Suprapubic skin (tissue), 4 donors: ENCODE results near the gene TGFB3.

ENCODE experiments used
- EP300 ChIP-seq: sonication (generic); formaldehyde crosslinking; IDR thresholded peaks from one replicate; pipeline ENCODE4 v1.6.1; 2017; ENCODE audit warnings: antibody characterized with exemption
- POLR2A ChIP-seq, 2 donors: fragments of 450-650 bp; IDR thresholded peaks; one replicate each; pipeline ENCODE4 v1.6.1; 2017; ENCODE audit warnings: antibody characterized with exemption in 2 of 2, mild to moderate bottlenecking in 2 of 2, moderate library complexity in 2 of 2
- POLR2AphosphoS5 ChIP-seq, 3 donors: sonication (generic); formaldehyde crosslinking; IDR thresholded peaks; one replicate each; pipeline ENCODE4 v1.6.1; 2017; ENCODE audit warnings: antibody characterized with exemption in 3 of 3
- TF ChIP-seq, protein P1 (sequence below), 2 donors: fragments of 200-600 bp in 1 of 2; fragments of 450-650 bp in 1 of 2; sonication (generic) in 1 of 2; IDR thresholded peaks; one replicate each; pipeline ENCODE4 v1.5.1; 2016 to 2019; ENCODE audit warnings: antibody characterized with exemption in 2 of 2, mild to moderate bottlenecking in 1 of 2, moderate library complexity in 1 of 2

DNA sequence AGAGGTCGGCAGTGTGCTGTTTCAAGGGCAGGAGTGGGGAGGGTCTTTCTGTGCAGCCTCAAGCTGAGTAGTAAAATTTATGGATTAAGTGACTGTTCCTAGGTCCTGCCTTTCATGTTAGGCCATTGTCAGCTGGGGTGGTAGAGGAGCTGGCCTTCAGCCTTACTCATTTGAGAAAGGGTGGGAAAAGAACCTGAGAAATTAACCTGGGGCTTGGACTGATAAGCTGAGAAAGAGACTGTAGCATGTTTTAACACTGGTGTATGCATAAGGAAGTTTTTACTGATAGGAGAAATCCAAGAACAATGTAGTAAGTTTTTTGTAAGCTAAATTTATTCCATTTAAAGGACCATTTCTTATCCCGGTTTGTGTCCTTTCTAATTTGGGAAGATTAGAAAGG is 24.5 kb upstream of the TGFB3 start:
- TF ChIP-seq POLR2AphosphoS5 (IDR thresholded peaks at IDR 0.05) (no peak), POLR2A (IDR thresholded peaks at IDR 0.05) (no peak), EP300 (no peak)
- TF ChIP-seq, protein P1, sequence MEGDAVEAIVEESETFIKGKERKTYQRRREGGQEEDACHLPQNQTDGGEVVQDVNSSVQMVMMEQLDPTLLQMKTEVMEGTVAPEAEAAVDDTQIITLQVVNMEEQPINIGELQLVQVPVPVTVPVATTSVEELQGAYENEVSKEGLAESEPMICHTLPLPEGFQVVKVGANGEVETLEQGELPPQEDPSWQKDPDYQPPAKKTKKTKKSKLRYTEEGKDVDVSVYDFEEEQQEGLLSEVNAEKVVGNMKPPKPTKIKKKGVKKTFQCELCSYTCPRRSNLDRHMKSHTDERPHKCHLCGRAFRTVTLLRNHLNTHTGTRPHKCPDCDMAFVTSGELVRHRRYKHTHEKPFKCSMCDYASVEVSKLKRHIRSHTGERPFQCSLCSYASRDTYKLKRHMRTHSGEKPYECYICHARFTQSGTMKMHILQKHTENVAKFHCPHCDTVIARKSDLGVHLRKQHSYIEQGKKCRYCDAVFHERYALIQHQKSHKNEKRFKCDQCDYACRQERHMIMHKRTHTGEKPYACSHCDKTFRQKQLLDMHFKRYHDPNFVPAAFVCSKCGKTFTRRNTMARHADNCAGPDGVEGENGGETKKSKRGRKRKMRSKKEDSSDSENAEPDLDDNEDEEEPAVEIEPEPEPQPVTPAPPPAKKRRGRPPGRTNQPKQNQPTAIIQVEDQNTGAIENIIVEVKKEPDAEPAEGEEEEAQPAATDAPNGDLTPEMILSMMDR (IDR thresholded peaks at IDR 0.05): no peak
